Lung (tissue), 12 donors: ENCODE measurements around the gene ISLR2. TPM values are rescaled to one million over a fixed set of nuclear protein-coding genes. Genes with fewer than 3 reads are reported as not detected.

Experiments
- ATAC-seq: fragments of 200-7000 bp; cut with Tn5 transposase; one replicate; pipeline ENCODE4 v1.9.1; 2020; ENCODE audit warnings: moderate number of reproducible peaks; ENCODE audit not compliant: insufficient read depth, low FRiP score
- DNase-seq, 3 donors: peaks; one replicate each; pipeline ENCODE4 v3.0.0-alpha.2; 2013 to 2017
- H3K27ac ChIP-seq, 2 donors: one replicate each; pipeline ENCODE4 v1.5.1; 2013; ENCODE audit warnings: mild to moderate bottlenecking in 2 of 2, moderate library complexity in 2 of 2, control low read depth in 1 of 2, inconsistent platforms in 1 of 2, low read depth in 1 of 2, low read length in 1 of 2
- H3K27me3 ChIP-seq, 3 donors: one replicate each; pipeline ENCODE4 v1.5.1; 2013; ENCODE audit warnings: low read length in 2 of 3; ENCODE audit not compliant: control insufficient read depth in 3 of 3, insufficient read depth in 3 of 3
- H3K36me3 ChIP-seq, 4 donors: one replicate each; pipeline ENCODE4 v1.5.1; 2013; ENCODE audit warnings: low read length in 4 of 4, mild to moderate bottlenecking in 1 of 4, moderate library complexity in 1 of 4; ENCODE audit not compliant: control insufficient read depth in 4 of 4, insufficient read depth in 4 of 4
- H3K4me1 ChIP-seq, 5 donors: one replicate each; pipeline ENCODE4 v1.5.1; 2013; ENCODE audit warnings: low read length in 5 of 5, mild to moderate bottlenecking in 2 of 5, moderate library complexity in 1 of 5; ENCODE audit not compliant: control insufficient read depth in 5 of 5, insufficient read depth in 5 of 5
- H3K4me3 ChIP-seq: one replicate; pipeline ENCODE4 v1.5.1; 2013; ENCODE audit warnings: mild to moderate bottlenecking, control low read depth, moderate library complexity
- H3K9ac ChIP-seq, 2 donors: one replicate each; pipeline ENCODE4 v1.5.1; 2013; ENCODE audit warnings: low read length in 2 of 2, control low read depth in 1 of 2; ENCODE audit not compliant: insufficient read depth in 1 of 2
- H3K9me3 ChIP-seq, 4 donors: one replicate each; pipeline ENCODE4 v1.5.1; 2013; ENCODE audit warnings: low read length in 3 of 4, mild to moderate bottlenecking in 1 of 4, moderate library complexity in 1 of 4; ENCODE audit not compliant: control insufficient read depth in 4 of 4, insufficient read depth in 3 of 4
- CTCF ChIP-seq: IDR thresholded peaks from 2 replicates; pipeline ENCODE4 v1.5.1; 2012; ENCODE audit warnings: mild to moderate bottlenecking; ENCODE audit errors: control extremely low read depth, extremely low read depth
- WGBS, 2 donors: extraction: QIAGEN DNeasy Blood & Tissue Kit; methylation state at CpG; one replicate each; pipeline ENCODE4 v1.1.7; 2013; 5-methylcytosine and 5-hydroxymethylcytosine counted together
- polyA plus RNA-seq, 2 donors: library from polyadenylated mRNA; stranded (reverse); fragments of 200-250 nt; gene quantifications; one replicate each; pipeline ENCODE4 v1.2.1, GENCODE V29; 2013
- total RNA-seq, 2 donors: library from RNA; depleted of rRNA in 1 of 2; stranded (reverse); fragments of >200 nt in 1 of 2; gene quantifications; one replicate each; pipeline ENCODE4 v1.2.1, GENCODE V29; 2014 to 2021
- donor health status: control.
- donor health status: control.
- donor health status: Bipolar disorder and iron deficiency.
- donor health status: healthy.
- donor health status: DM: yes; HTN: yes; CAD: no.

Gene ISLR2
- total and polyA plus RNA-seq, 4 donors: 0.31 to 10.2 (median 0.41) TPM

DNA sequence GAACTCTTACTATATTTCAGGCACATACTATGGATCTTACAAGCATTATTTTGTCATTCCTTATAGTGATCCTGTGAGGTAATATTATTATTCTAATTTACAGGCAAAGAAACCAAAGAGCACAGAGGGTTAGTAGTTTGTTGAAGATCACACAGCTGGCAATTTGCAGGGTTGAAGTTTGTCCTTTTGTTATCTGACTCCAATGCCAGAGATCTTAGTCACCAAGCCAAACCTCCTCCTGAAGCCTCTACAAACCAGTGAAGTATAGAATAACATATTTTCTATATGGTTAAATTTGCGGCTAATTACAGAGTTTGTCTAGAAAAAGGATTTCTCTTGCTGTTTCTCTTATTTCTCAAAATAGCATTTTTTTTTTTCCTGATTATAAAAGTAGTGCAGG lies 11.2 kb downstream of the ISLR2 start:
- peaks cover 0 to 4% (median 1%) of the 10 kb centered on the region in 4 donors for H3K9me3 ChIP-seq
- H3K27me3 ChIP-seq: peaks cover 0 to 36% (median 0%) of the 10 kb centered on the region in 3 donors
- no peak for ATAC-seq

GRCh38 chr15:74144153-74144775 lies 13.9 kb downstream of the ISLR2 start:
- no peak for DNase-seq
- no peak for TF ChIP-seq CTCF
- no peaks in the 10 kb centered on the region for H3K4me1 ChIP-seq
- H3K9me3 ChIP-seq: peaks cover 0 to 4% (median 1%) of the 10 kb centered on the region in 4 donors
- H3K36me3 ChIP-seq: no peaks in the 10 kb centered on the region
- 80 to 86% methylated on average over 6 of the region's 6 CpGs for WGBS, 2 donors
- H3K27ac ChIP-seq: no peak overlapping the region
- H3K27me3 ChIP-seq: peaks cover 0 to 17% (median 0%) of the 10 kb centered on the region in 3 donors
- no peak overlapping the region for H3K4me3 ChIP-seq
- ATAC-seq: no peak
- no peak overlapping the region for H3K9ac ChIP-seq

More for the DNA sequence above, 11.2 kb downstream of the ISLR2 start:
- 96 to 97% methylated on average over 1 of the region's 1 CpG for WGBS, 2 donors
- Histone ChIP-seq H3K36me3 (no peaks in the 10 kb centered on the region), H3K27ac (no peak overlapping the region), H3K4me3 (no peak overlapping the region), H3K4me1 (peaks cover 0 to 11% (median 4%) of the 10 kb centered on the region in 5 donors), H3K9ac (no peak overlapping the region)
- TF ChIP-seq CTCF: no peak
- DNase-seq: no peak

GRCh38 chr15:74146277-74146800 lies 16.0 kb downstream of the ISLR2 start:
- Histone ChIP-seq H3K36me3 (no peaks in the 10 kb centered on the region), H3K9me3 (peaks cover 0 to 4% (median 1%) of the 10 kb centered on the region in 4 donors), H3K4me1 (no peaks in the 10 kb centered on the region), H3K27ac (no peak overlapping the region), H3K9ac (no peak overlapping the region), H3K4me3 (no peak overlapping the region), H3K27me3 (peaks cover 0 to 7% (median 0%) of the 10 kb centered on the region in 3 donors)
- 93 to 95% methylated on average over 1 of the region's 1 CpG for WGBS, 2 donors
- no peak for TF ChIP-seq CTCF
- DNase-seq (no peak), ATAC-seq (no peak)
